Fibroblast of the aortic adventitia (primary cell): ENCODE data around the gene SAV1. TPM values are rescaled to one million over a fixed set of nuclear protein-coding genes. Genes with fewer than 3 reads are reported as not detected.

Experiments used
- DNase-seq: peaks from one replicate; pipeline ENCODE4 v3.0.0-alpha.2; 2010; ENCODE audit warnings: low read depth
- H3K4me3 ChIP-seq: 2 replicates; pipeline ENCODE4 v1.5.1; 2011; ENCODE audit warnings: low read depth, mild to moderate bottlenecking, control low read depth, low read length, moderate library complexity
- total RNA-seq: library from RNA; depleted of rRNA; stranded (reverse); fragments of >200 nt; gene quantifications from 2 replicates; pipeline ENCODE4 v1.2.3, GENCODE V29; 2012; ENCODE audit warnings: low replicate concordance
- TF ChIP-seq, protein P1 (sequence below): IDR thresholded peaks from 2 replicates; pipeline ENCODE4 v1.5.1; 2011; ENCODE audit warnings: mild to moderate bottlenecking, low read length, control low read depth, inconsistent platforms; ENCODE audit not compliant: insufficient read depth

The SAV1 gene
- total RNA-seq, 1 donor, result 32.4 TPM

DNA sequence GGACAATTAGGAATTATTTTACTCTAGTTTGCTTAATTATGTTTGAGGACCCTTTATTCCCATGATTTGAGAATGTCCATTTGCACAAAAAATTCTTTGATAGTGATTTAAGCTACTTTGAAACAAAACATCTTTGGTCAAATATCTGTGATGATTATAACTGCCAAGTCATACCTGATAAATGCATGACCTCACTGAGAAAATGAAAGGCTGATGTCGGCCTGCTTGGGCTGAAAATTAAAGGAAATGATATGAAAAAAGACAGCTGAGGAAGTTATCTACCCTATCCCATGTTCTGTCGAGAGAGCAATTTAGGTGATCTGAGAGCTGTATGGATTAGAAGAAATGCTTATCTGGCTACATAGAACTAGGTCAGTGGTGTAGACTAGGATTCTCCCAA lies 64.5 kb downstream of the SAV1 start:
- peak; percentile 20 for DNase-seq
- no peak overlapping the region for H3K4me3 ChIP-seq
- TF ChIP-seq, protein P1, sequence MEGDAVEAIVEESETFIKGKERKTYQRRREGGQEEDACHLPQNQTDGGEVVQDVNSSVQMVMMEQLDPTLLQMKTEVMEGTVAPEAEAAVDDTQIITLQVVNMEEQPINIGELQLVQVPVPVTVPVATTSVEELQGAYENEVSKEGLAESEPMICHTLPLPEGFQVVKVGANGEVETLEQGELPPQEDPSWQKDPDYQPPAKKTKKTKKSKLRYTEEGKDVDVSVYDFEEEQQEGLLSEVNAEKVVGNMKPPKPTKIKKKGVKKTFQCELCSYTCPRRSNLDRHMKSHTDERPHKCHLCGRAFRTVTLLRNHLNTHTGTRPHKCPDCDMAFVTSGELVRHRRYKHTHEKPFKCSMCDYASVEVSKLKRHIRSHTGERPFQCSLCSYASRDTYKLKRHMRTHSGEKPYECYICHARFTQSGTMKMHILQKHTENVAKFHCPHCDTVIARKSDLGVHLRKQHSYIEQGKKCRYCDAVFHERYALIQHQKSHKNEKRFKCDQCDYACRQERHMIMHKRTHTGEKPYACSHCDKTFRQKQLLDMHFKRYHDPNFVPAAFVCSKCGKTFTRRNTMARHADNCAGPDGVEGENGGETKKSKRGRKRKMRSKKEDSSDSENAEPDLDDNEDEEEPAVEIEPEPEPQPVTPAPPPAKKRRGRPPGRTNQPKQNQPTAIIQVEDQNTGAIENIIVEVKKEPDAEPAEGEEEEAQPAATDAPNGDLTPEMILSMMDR, result no peak

DNA sequence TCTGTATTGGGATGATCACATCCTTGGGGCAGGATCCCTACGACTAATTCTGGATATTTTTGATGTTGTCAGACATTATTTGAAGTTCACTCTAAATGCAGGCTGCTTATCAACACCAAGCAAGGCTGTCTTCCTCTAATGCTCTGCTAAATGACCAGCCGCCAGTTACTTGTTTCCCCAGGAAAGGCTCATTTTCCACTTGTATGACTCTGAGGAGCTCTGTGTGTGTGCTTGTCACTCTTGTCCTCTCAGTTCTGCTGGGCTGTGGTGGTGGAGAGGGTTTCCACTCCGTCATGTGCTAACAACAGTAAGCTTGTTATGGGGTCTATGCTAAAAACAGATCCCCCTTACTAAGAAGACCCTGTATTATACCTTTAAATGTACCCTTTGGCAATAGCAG lies 66.1 kb downstream of the SAV1 start:
- no peak for DNase-seq
- TF ChIP-seq, protein P1, result no peak
- no peak overlapping the region for H3K4me3 ChIP-seq

DNA sequence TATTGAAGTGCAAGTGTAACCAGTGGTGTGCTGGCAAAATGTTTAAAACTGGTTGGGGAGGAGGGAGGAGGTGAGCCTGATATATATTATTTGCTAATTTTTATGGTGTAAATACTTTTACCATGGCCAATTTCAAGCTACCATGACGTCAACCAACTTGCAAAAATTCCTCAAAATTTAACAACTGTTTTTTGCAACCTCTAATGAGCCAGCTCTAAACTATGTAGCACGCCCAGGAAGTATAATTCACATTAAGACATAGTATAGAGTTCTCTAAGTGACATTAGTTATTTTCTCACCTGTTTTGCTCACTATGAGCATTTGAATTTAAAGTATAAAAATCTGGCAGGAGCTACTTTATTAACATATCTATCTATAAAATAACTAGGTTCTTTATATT lies 66.7 kb downstream of the SAV1 start:
- TF ChIP-seq, protein P1, result no peak
- no peak overlapping the region for H3K4me3 ChIP-seq
- DNase-seq, result peak; percentile 16

DNA sequence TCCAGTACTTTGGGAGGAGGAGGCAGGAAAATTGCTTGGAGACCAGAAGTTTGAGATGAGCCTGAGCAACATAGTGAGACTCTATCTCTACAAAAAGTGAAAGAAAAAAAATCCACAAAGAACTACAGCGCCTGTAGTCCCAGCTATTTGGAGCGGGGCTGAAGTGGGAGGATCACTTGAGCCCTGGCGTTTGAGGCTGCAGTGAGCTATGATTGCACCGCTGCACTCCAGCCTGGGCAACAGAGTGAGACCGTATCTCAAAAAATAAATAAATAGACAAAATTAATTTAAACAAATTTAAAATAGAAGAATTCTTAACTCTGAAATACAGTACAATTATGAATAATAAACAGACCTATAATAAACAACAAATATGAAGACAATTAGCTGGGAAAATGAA lies 67.3 kb downstream of the SAV1 start:
- H3K4me3 ChIP-seq, result no peak overlapping the region
- peak; percentile 37 for DNase-seq
- TF ChIP-seq, protein P1, result no peak

DNA sequence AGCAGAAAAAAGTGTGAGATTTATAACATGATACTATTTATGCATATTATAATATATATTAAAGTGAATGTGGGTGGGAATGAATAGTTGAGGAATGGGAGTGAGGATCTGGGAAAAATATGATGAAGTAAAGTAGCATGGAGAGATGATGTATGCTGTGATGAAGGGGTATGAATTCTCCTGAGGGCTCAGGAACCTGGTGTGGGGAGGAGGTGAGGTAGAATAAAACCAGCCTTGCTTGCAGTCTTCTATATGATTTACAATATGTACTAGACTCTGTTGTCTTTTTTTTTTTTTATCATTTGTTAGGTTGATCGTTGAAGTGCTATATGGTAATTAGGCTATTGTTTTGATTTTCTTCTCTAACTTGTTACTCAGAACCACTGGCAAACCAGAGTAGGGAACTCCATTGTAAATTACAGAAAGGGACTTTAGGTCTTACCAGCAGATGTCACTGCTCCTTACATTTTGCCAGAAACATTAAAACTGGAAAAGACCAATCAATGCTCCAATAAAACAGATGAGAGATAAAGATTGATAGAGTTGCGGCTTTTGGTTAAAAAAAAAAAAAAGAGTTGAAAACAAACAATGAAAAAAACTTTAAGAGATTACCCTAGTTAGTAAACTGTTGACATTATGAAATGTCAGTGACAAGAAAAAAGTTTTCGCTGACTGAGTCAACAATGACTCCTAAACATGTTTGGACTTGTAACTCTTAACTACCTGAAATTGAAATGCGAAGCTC lies 68.2 kb downstream of the SAV1 start:
- TF ChIP-seq, protein P1, result peak; percentile 62
- H3K4me3 ChIP-seq, result no peak overlapping the region
- peak; percentile 73 for DNase-seq

DNA sequence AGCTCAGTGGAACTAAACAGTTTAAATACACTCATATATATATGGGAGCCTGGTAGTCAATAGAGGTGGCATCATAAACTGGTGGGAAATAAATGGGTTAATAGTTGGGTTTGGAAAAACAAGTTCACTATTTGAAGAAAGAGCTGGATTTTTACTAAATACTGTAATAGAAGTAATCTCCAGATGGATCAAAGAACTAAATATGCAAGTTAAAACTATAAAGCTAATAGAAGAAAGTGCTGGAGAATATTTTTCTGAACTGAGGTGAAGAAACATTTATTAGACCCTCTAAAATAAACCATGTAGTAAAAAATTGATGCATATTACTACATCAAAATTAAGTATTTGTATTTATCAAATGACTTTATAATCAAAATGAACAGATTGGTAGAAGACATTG lies 69.3 kb downstream of the SAV1 start:
- no peak for DNase-seq
- no peak overlapping the region for H3K4me3 ChIP-seq
- TF ChIP-seq, protein P1, result no peak
